OCI-LY7 (cell line): ENCODE measurements around the gene AQP12A.

Experiments used
- EZH2phosphoT487 ChIP-seq: fragments of 200-600 bp; sonication (generic); IDR thresholded peaks from 2 replicates; pipeline ENCODE4 v1.6.1; 2018; ENCODE audit warnings: low read depth, borderline replicate concordance, mild to moderate bottlenecking, mixed run types, antibody characterized with exemption, low read length, moderate library complexity, mixed read lengths
- TF ChIP-seq, protein P1 (sequence below): fragments of 200-600 bp; sonication (generic); conservative IDR thresholded peaks from 2 replicates; pipeline ENCODE4 v1.5.1; 2014; ENCODE audit warnings: mild to moderate bottlenecking, antibody characterized with exemption, low read length, moderate library complexity, mixed read lengths

DNA sequence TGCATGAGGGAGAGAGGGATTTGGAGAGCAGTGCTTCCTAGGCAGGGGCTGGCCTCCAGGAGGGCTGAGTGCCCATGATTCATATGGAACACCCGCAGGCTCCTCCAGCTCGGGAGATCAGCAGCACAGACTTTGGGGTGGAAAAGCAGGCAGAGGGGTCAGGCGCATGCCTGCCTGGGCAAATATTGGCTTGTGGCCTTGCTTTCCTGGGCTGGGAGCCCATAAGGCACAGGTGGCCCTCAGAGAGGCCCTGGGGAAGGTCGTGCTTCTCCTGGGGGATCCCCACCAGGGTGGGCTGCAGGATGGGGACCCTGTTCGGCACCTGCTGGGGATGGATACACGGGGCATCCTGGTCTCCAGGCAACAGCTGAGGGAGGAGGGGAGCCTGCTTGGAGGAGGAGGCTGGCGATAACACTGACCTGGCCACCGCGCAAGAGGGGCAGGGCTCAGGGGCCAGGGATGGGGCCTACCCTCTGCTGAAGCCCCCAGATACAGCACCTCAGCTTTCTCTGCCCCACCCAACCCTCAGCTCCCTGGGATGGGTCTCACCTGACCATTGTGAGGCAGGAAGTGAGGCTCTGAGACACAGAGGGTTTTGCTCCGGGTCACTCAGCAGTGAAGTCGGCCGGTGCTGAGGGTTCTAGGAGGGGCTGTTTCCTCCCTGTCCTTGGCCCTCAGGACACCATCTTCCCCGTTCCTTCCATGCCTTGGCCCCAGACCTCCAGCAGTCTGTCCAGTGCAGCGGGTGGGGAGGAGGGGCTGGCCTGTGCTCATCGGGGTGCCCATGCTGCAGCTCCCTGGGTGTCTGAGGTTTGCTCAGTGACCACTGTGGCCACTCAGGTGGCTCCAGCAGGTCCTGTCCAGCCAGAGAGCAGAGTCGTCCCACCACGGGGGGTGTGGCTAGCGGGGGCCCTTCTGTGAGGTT, 12.0 kb downstream of the AQP12A start:
- TF ChIP-seq, protein P1, sequence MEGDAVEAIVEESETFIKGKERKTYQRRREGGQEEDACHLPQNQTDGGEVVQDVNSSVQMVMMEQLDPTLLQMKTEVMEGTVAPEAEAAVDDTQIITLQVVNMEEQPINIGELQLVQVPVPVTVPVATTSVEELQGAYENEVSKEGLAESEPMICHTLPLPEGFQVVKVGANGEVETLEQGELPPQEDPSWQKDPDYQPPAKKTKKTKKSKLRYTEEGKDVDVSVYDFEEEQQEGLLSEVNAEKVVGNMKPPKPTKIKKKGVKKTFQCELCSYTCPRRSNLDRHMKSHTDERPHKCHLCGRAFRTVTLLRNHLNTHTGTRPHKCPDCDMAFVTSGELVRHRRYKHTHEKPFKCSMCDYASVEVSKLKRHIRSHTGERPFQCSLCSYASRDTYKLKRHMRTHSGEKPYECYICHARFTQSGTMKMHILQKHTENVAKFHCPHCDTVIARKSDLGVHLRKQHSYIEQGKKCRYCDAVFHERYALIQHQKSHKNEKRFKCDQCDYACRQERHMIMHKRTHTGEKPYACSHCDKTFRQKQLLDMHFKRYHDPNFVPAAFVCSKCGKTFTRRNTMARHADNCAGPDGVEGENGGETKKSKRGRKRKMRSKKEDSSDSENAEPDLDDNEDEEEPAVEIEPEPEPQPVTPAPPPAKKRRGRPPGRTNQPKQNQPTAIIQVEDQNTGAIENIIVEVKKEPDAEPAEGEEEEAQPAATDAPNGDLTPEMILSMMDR, result no peak
- no peak for TF ChIP-seq EZH2phosphoT487
